MM.1S (cell line): ENCODE measurements around the gene GRXCR2.
"Not testable (repeated sequence)": the region's sequence is repeated elsewhere in the genome, so short reads cannot be mapped to it uniquely, and the experiment has no call there.

Experiments used
- DNase-seq: peaks from one replicate; pipeline ENCODE4 v3.0.0-alpha.2; 2015
- H2AFZ ChIP-seq: fragments of 300-600 bp; sonication (generic); 2 replicates; pipeline ENCODE4 v1.6.0; 2016; ENCODE audit warnings: antibody characterized with exemption, low read length
- H3F3A ChIP-seq: fragments of 300-600 bp; sonication (generic); 2 replicates; pipeline ENCODE4 v1.6.1; 2016; ENCODE audit warnings: mild to moderate bottlenecking, antibody characterized with exemption, low read length, moderate library complexity, mixed read lengths; ENCODE audit not compliant: insufficient read depth
- H3K27ac ChIP-seq: fragments of 300-600 bp; sonication (generic); 2 replicates; pipeline ENCODE4 v1.5.1; 2016; ENCODE audit warnings: mild to moderate bottlenecking, low read length
- H3K27me3 ChIP-seq: fragments of 300-600 bp; sonication (generic); replicated peaks from 2 replicates; pipeline ENCODE4 v1.6.0; 2016; ENCODE audit warnings: low read length; ENCODE audit not compliant: insufficient read depth
- H3K36me3 ChIP-seq: fragments of 300-600 bp; sonication (generic); replicated peaks from 2 replicates; pipeline ENCODE4 v1.6.1; 2016; ENCODE audit warnings: mild to moderate bottlenecking, low read length, mixed read lengths; ENCODE audit not compliant: insufficient read depth
- H3K4me1 ChIP-seq: fragments of 300-600 bp; sonication (generic); 2 replicates; pipeline ENCODE4 v1.6.1; 2016; ENCODE audit warnings: low read length, mixed read lengths
- H3K4me2 ChIP-seq: fragments of 300-600 bp; sonication (generic); 2 replicates; pipeline ENCODE4 v1.6.0; 2016; ENCODE audit warnings: low read depth, low read length
- H3K4me3 ChIP-seq: fragments of 300-600 bp; sonication (generic); 2 replicates; pipeline ENCODE4 v1.5.1; 2016; ENCODE audit warnings: low read length, mixed read lengths
- H3K79me2 ChIP-seq: fragments of 300-600 bp; sonication (generic); 2 replicates; pipeline ENCODE4 v1.6.1; 2016; ENCODE audit warnings: mixed run types, low read length, mixed read lengths
- H3K9ac ChIP-seq: fragments of 300-600 bp; sonication (generic); 2 replicates; pipeline ENCODE4 v1.6.1; 2016; ENCODE audit warnings: low read length, mixed read lengths
- H3K9me2 ChIP-seq: fragments of 300-600 bp; sonication (generic); replicated peaks from 2 replicates; pipeline ENCODE4 v1.6.1; 2016; ENCODE audit warnings: mild to moderate bottlenecking, low read length, mixed read lengths; ENCODE audit not compliant: insufficient read depth
- H3K9me3 ChIP-seq: fragments of 300-600 bp; sonication (generic); replicated peaks from 2 replicates; pipeline ENCODE4 v1.6.1; 2016; ENCODE audit warnings: mild to moderate bottlenecking, low read length, mixed read lengths; ENCODE audit not compliant: insufficient read depth
- H4K20me1 ChIP-seq: fragments of 300-600 bp; sonication (generic); 2 replicates; pipeline ENCODE4 v1.6.1; 2016; ENCODE audit warnings: mild to moderate bottlenecking, low read length, moderate library complexity, mixed read lengths; ENCODE audit not compliant: insufficient read depth
- EZH2 ChIP-seq: fragments of 300-600 bp; sonication (generic); optimal IDR thresholded peaks from 2 replicates; pipeline ENCODE3; 2017; ENCODE audit warnings: low read depth, mild to moderate bottlenecking, antibody characterized with exemption, low read length, mixed read lengths
- EZH2phosphoT487 ChIP-seq: fragments of 300-600 bp; sonication (generic); IDR thresholded peaks from 2 replicates; pipeline ENCODE4 v1.6.1; 2018; ENCODE audit warnings: antibody characterized with exemption, low read length
- TF ChIP-seq, protein P1 (sequence below): fragments of 300-600 bp; sonication (generic); IDR thresholded peaks from 2 replicates; pipeline ENCODE4 v1.5.1; 2016; ENCODE audit warnings: antibody characterized with exemption, low read length, mixed read lengths

GRXCR2 gene

DNA sequence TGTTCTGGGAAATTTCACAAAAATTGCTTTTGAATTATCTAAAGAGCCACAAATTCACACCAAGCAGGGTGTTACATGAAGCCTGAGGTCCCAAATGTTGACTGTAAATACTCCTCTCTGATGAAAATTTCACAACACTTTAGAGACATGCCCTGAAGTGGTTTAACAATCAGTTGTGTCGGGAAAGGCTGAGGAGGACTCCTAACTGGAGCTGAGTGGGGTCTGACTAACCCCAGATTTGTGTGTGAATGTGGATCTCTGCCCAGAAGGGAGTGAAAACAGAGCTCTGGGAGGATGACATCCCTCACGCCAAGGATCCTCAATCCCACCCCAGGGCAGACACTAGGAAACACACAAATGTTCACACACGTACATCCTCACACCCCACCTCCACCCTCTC, 31.1 kb upstream of the GRXCR2 start:
- Histone ChIP-seq H3K9me2 (no peaks in the 10 kb centered on the region), H2AFZ (no peak overlapping the region), H4K20me1 (no peaks in the 10 kb centered on the region), H3K27me3 (no peaks in the 10 kb centered on the region), H3F3A (no peaks in the 10 kb centered on the region), H3K9ac (no peak overlapping the region), H3K4me1 (no peaks in the 10 kb centered on the region), H3K9me3 (no peaks in the 10 kb centered on the region), H3K36me3 (no peaks in the 10 kb centered on the region), H3K4me2 (no peak overlapping the region), H3K79me2 (no peaks in the 10 kb centered on the region), H3K4me3 (no peak overlapping the region), H3K27ac (no peak overlapping the region)
- DNase-seq: no peak
- TF ChIP-seq EZH2: no peak
- TF ChIP-seq EZH2phosphoT487: no peak
- TF ChIP-seq, protein P1, sequence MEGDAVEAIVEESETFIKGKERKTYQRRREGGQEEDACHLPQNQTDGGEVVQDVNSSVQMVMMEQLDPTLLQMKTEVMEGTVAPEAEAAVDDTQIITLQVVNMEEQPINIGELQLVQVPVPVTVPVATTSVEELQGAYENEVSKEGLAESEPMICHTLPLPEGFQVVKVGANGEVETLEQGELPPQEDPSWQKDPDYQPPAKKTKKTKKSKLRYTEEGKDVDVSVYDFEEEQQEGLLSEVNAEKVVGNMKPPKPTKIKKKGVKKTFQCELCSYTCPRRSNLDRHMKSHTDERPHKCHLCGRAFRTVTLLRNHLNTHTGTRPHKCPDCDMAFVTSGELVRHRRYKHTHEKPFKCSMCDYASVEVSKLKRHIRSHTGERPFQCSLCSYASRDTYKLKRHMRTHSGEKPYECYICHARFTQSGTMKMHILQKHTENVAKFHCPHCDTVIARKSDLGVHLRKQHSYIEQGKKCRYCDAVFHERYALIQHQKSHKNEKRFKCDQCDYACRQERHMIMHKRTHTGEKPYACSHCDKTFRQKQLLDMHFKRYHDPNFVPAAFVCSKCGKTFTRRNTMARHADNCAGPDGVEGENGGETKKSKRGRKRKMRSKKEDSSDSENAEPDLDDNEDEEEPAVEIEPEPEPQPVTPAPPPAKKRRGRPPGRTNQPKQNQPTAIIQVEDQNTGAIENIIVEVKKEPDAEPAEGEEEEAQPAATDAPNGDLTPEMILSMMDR: no peak

DNA sequence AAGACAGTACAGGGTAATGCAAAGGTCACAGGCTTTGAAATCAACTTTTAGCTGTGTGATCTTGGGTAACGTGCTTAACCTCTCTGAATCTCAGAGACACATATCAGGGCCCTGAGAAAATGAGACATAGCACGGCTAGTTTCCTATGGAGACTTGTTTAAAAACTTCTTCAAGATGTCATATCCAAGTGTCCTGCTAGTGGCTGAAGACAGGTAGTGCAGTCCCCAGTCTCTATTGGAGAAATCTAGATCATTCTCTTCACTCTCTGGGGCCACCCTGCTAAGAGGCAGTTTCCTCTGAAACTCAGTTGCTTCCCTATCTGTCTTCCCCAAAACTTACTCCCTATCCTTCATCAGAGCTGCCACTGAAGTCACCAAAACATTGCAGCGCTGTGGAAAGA, 30.3 kb upstream of the GRXCR2 start:
- Histone ChIP-seq H3K27ac (no peak overlapping the region), H4K20me1 (no peaks in the 10 kb centered on the region), H3K9me2 (no peaks in the 10 kb centered on the region), H3K27me3 (no peaks in the 10 kb centered on the region), H3F3A (no peaks in the 10 kb centered on the region), H3K4me1 (no peaks in the 10 kb centered on the region), H3K36me3 (no peaks in the 10 kb centered on the region), H3K4me3 (no peak overlapping the region), H3K79me2 (no peaks in the 10 kb centered on the region), H3K4me2 (no peak overlapping the region), H2AFZ (no peak overlapping the region), H3K9me3 (no peaks in the 10 kb centered on the region), H3K9ac (no peak overlapping the region)
- no peak for DNase-seq
- no peak for TF ChIP-seq EZH2phosphoT487

DNA sequence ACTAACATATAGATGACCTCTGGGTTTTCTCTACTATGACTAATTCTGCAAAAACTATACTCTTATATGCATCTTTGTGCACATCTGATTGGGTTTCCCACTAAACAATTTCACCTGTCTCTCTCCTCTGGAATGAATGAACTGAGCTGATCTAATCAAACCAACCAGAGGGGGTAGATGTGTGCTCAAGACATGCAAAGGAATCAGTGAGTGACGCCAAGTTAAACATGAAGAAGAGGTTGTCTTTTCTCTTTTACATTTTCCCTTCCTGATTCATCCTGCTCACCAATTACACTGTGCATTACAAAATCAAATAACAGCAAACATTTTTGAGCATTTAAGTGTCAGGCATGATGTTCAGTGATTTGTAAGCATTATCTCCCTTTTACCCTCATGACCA, 29.6 kb upstream of the GRXCR2 start:
- Histone ChIP-seq H3K27ac (no peak overlapping the region), H3K9me2 (no peaks in the 10 kb centered on the region), H3K27me3 (no peaks in the 10 kb centered on the region), H4K20me1 (no peaks in the 10 kb centered on the region), H3K9ac (no peak overlapping the region), H3K4me3 (no peak overlapping the region), H2AFZ (no peak overlapping the region), H3K4me1 (no peaks in the 10 kb centered on the region), H3K4me2 (no peak overlapping the region), H3K36me3 (no peaks in the 10 kb centered on the region), H3K79me2 (no peaks in the 10 kb centered on the region), H3K9me3 (no peaks in the 10 kb centered on the region), H3F3A (no peaks in the 10 kb centered on the region)
- DNase-seq: no peak
- TF ChIP-seq, protein P1: no peak
- TF ChIP-seq EZH2 (no peak), EZH2phosphoT487 (no peak)

DNA sequence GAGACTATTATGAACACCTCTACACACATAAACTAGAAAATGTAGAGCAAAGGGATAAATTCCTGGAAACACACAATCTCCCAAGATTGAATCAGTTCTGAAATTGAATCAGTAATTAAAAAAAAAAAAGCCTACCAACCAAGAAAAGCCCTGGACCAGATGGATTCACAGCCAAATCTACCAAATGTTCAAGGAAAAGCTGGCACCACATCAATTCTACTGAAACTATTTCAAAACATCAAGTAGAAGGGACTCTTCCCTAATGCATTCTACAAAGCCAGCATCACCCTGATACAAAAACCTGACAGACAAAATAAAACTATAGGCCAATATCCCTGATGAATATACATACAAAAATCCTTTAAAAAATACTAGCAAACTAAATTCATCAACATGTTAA, 25.4 kb upstream of the GRXCR2 start:
- Histone ChIP-seq H3K9me2 (no peaks in the 10 kb centered on the region), H3K4me1 (no peaks in the 10 kb centered on the region), H3F3A (no peaks in the 10 kb centered on the region), H3K79me2 (no peaks in the 10 kb centered on the region), H3K9me3 (no peaks in the 10 kb centered on the region), H3K4me3 (no peak overlapping the region), H3K27me3 (no peaks in the 10 kb centered on the region), H4K20me1 (no peaks in the 10 kb centered on the region), H3K4me2 (no peak overlapping the region), H2AFZ (no peak overlapping the region), H3K27ac (no peak overlapping the region), H3K36me3 (no peaks in the 10 kb centered on the region), H3K9ac (no peak overlapping the region)
- DNase-seq: no peak
- TF ChIP-seq, protein P1: no peak

DNA sequence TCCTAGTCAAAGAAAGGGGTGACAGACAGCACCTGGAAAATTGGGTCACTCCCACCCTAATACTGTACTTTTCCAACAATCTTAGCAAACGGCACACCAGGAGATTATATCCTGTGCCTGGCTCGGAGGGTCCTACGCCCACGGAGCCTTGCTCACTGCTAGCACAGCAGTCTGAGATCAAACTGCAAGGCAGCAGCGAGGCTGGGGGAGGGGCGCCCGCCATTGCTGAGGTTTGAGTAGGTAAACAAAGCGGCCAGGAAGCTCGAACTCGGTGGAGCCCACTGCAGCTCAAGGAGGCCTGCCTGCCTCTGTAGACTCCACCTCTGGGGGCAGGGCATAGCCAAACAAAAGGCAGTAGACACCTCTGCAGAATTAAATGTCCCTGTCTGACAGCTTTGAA, 18.6 kb upstream of the GRXCR2 start:
- not testable (repeated sequence) for H3K9me2 ChIP-seq, H3K4me1 ChIP-seq, DNase-seq, H3F3A ChIP-seq, H3K9ac ChIP-seq, H3K27me3 ChIP-seq, H3K9me3 ChIP-seq, H3K36me3 ChIP-seq, H3K79me2 ChIP-seq, H3K4me3 ChIP-seq, H2AFZ ChIP-seq, H4K20me1 ChIP-seq, H3K27ac ChIP-seq, H3K4me2 ChIP-seq
